GM19468 (cell line): ENCODE data around the gene FMOD.

Experiments used
- ATAC-seq: cut with Tn5 transposase; IDR thresholded peaks from one replicate; pipeline ENCODE4 v1.9.1; 2021; ENCODE audit warnings: mild to moderate bottlenecking, moderate library complexity, moderate number of reproducible peaks; ENCODE audit not compliant: unreplicated experiment; ENCODE audit errors: extremely low read depth

The FMOD gene

GRCh38 chr1:203361945-203362719 is 11.2 kb upstream of the FMOD start:
- no peak for ATAC-seq

GRCh38 chr1:203360547-203361185 is 9.7 kb upstream of the FMOD start:
- no peak for ATAC-seq

- ATAC-seq = no peak
Measured at GRCh38 chr1:203359010-203359571, 8.2 kb upstream of the FMOD start.

GRCh38 chr1:203354246-203354645 is 3.3 kb upstream of the FMOD start:
- no peak for ATAC-seq

- ATAC-seq = no peak
Measured at GRCh38 chr1:203353486-203353885, 2.6 kb upstream of the FMOD start.

- no peak for ATAC-seq
Measured at GRCh38 chr1:203349773-203350524, 973 bp downstream of the FMOD start.

- ATAC-seq = no peak
Measured at GRCh38 chr1:203349166-203349565, 1.8 kb downstream of the FMOD start.

GRCh38 chr1:203346769-203347102 is 4.2 kb downstream of the FMOD start:
- ATAC-seq = no peak

- ATAC-seq = no peak
Measured at GRCh38 chr1:203346060-203346768, 4.7 kb downstream of the FMOD start.

GRCh38 chr1:203343956-203344754 is 6.8 kb downstream of the FMOD start:
- no peak for ATAC-seq

- no peak for ATAC-seq
Measured at GRCh38 chr1:203342192-203342940, 8.6 kb downstream of the FMOD start.

- no peak for ATAC-seq
Measured at GRCh38 chr1:203340112-203340790, 10.7 kb downstream of the FMOD start.

- ATAC-seq = no peak
Measured at GRCh38 chr1:203338335-203339036, 12.4 kb downstream of the FMOD start.

GRCh38 chr1:203336097-203336496 is 14.8 kb downstream of the FMOD start:
- no peak for ATAC-seq

- no peak for ATAC-seq
Measured at GRCh38 chr1:203335503-203335902, 15.4 kb downstream of the FMOD start.

GRCh38 chr1:203331224-203331623 is 19.7 kb downstream of the FMOD start:
- ATAC-seq = no peak

- no peak for ATAC-seq
Measured at GRCh38 chr1:203328714-203329122, 22.2 kb downstream of the FMOD start.
